A549 (cell line): ENCODE data around the gene RPH3AL. TPM values are rescaled to one million over a fixed set of nuclear protein-coding genes. Genes with fewer than 3 reads are reported as not detected.

Experiments
- ATAC-seq, 2 experiments: fragments of 200-7000 bp in 1 of 2; fragments of >200 bp in 1 of 2; cut with Nextera tagmentation in 1 of 2; cut with Tn5 transposase in 1 of 2; 3 replicates each; pipeline versions ENCODE4 v1.8.0 to v1.9.1; 2018 to 2020; ENCODE audit warnings: mild to moderate bottlenecking in 1 of 2, moderate library complexity in 1 of 2
- CTCF ChIA-PET: fragments of 300-600 bp; sonication (Branson Sonifier 250); formaldehyde crosslinking; extraction: SDS; loops from one replicate; lab custom pipeline; 2021; ENCODE audit warnings: antibody characterized with exemption, inconsistent platforms; lab: Yijun Ruan, JAX
- POLR2A ChIA-PET: fragments of 350-600 bp; formaldehyde crosslinking; extraction: SDS; loops from one replicate; lab custom pipeline; 2021; ENCODE audit warnings: antibody characterized with exemption, inconsistent platforms; lab: Yijun Ruan, JAX
- DNase-seq, 2 experiments: peaks; one replicate each; pipeline versions ENCODE4 v3.0.0 to v3.0.0-alpha.2; 2011 to 2016; ENCODE audit warnings: low read depth in 1 of 2, low spot score in 1 of 2
- FAIRE-seq: peaks from 2 replicates; lab custom pipeline; 2011; peaks lifted over from hg19 to GRCh38; lab: Jason Lieb, UNC
- H3K27ac ChIP-seq, 2 experiments: fragments of >200 bp; sonication (Bioruptor Twin); formaldehyde crosslinking; 3 replicates each; pipeline ENCODE4 v1.5.1; 2016 to 2017
- H3K4me1 ChIP-seq: fragments of >200 bp; sonication (Bioruptor Twin); formaldehyde crosslinking; 3 replicates; pipeline ENCODE4 v1.6.1; 2016
- H3K4me2 ChIP-seq: fragments of >200 bp; sonication (Bioruptor Twin); formaldehyde crosslinking; 3 replicates; pipeline ENCODE4 v1.6.1; 2016
- H3K4me3 ChIP-seq: fragments of >200 bp; sonication (Bioruptor Twin); formaldehyde crosslinking; 3 replicates; pipeline ENCODE4 v1.5.1; 2016
- H3K9me3 ChIP-seq: fragments of >200 bp; sonication (Bioruptor Twin); formaldehyde crosslinking; 3 replicates; pipeline ENCODE4 v1.6.1; 2016
- CBX8 ChIP-seq: fragments of 200-600 bp; sonication (generic); IDR thresholded peaks from 2 replicates; pipeline ENCODE4 v1.6.1; 2016
- CEBPB ChIP-seq, 2 experiments: fragments of >200 bp in 1 of 2; sonication (Bioruptor Twin) in 1 of 2; formaldehyde crosslinking in 1 of 2; IDR thresholded peaks; 2 replicates each; pipeline ENCODE4 v1.6.1; 2012 to 2016
- CHD2 ChIP-seq: fragments of 150-350 bp; IDR thresholded peaks from 2 replicates; pipeline ENCODE4 v1.6.1; 2014; ENCODE audit warnings: low read length; ENCODE audit not compliant: partially characterized antibody
- EHF ChIP-seq: fragments of 250-450 bp; sonication (Bioruptor Pico); IDR thresholded peaks from 2 replicates; pipeline ENCODE4 v1.5.0; 2020; ENCODE audit warnings: mild to moderate bottlenecking
- EP300 ChIP-seq, 2 experiments: fragments of >200 bp; sonication (Bioruptor Twin); formaldehyde crosslinking; IDR thresholded peaks; 2 replicates in 1 of 2; 3 replicates in 1 of 2; pipeline ENCODE4 v1.6.1; 2016 to 2017
- ESRRA ChIP-seq: fragments of 150-350 bp; IDR thresholded peaks from 2 replicates; pipeline ENCODE4 v1.6.1; 2014; ENCODE audit warnings: mild to moderate bottlenecking, low read length, borderline replicate concordance
- GATA3 ChIP-seq: IDR thresholded peaks from 2 replicates; pipeline ENCODE4 v1.6.1; 2012; ENCODE audit warnings: borderline replicate concordance
- HDAC2 ChIP-seq: fragments of 200-600 bp; sonication (generic); IDR thresholded peaks from 2 replicates; pipeline ENCODE4 v1.6.1; 2016
- HOXA7 ChIP-seq: fragments of 250-450 bp; sonication (Bioruptor Pico); IDR thresholded peaks from 2 replicates; pipeline ENCODE4 v1.5.0; 2020; ENCODE audit warnings: mild to moderate bottlenecking, moderate library complexity
- MAFK ChIP-seq: fragments of 450-650 bp; IDR thresholded peaks from 2 replicates; pipeline ENCODE4 v1.6.1; 2014; ENCODE audit not compliant: partially characterized antibody
- PHF8 ChIP-seq: fragments of 200-600 bp; sonication (generic); IDR thresholded peaks from 2 replicates; pipeline ENCODE4 v1.6.1; 2016; ENCODE audit warnings: low read depth, mild to moderate bottlenecking, antibody characterized with exemption, moderate library complexity, borderline replicate concordance
- POLR2AphosphoS2 ChIP-seq: conservative IDR thresholded peaks from 2 replicates; pipeline ENCODE4 v1.6.1; 2012; ENCODE audit warnings: low read length, improper control_type of control experiment, inconsistent platforms
- RAD21 ChIP-seq, 2 experiments: fragments of >200 bp in 1 of 2; sonication (Bioruptor Twin) in 1 of 2; formaldehyde crosslinking in 1 of 2; IDR thresholded peaks in 1 of 2; conservative IDR thresholded peaks in 1 of 2; 2 replicates in 1 of 2; 3 replicates in 1 of 2; pipeline ENCODE4 v1.6.1; 2012 to 2018; ENCODE audit warnings: inconsistent platforms in 1 of 2
- RCOR1 ChIP-seq: fragments of 150-350 bp; IDR thresholded peaks from 2 replicates; pipeline ENCODE4 v1.6.1; 2014; ENCODE audit warnings: antibody characterized with exemption, low read length, low read depth
- RNF2 ChIP-seq: fragments of 200-600 bp; sonication (generic); IDR thresholded peaks from 2 replicates; pipeline ENCODE4 v1.6.1; 2016; ENCODE audit warnings: low read depth, mild to moderate bottlenecking, antibody characterized with exemption, moderate library complexity, borderline replicate concordance
- SMC3 ChIP-seq: fragments of >200 bp; sonication (Bioruptor Twin); formaldehyde crosslinking; IDR thresholded peaks from 3 replicates; pipeline ENCODE4 v1.6.1; 2018; ENCODE audit warnings: inconsistent platforms
- ZFP36 ChIP-seq: fragments of 450-650 bp; IDR thresholded peaks from 2 replicates; pipeline ENCODE4 v1.6.1; 2014; ENCODE audit warnings: borderline replicate concordance; ENCODE audit not compliant: partially characterized antibody
- WGBS: methylation state at CpG from one replicate; pipeline ENCODE4 v1.1.6; 2017; ENCODE audit errors: missing lambda C conversion rate; 5-methylcytosine and 5-hydroxymethylcytosine counted together
- polyA plus RNA-seq, 4 experiments: library from polyadenylated mRNA; depleted of rRNA in 3 of 4; stranded (reverse); fragments of >200 nt; fragmentation: RNase III in 1 of 4; extraction: RNeasy Plus Mini Kit Qiagen cat#74134 plus additional on column Dnase treatment in 1 of 4; gene quantifications; 2 replicates in 3 of 4; 3 replicates in 1 of 4; pipeline ENCODE4 v1.2.3, GENCODE V29; 2011 to 2017
- TF ChIP-seq, protein P1 (sequence below): fragments of 250-450 bp; sonication (Bioruptor Pico); IDR thresholded peaks from 2 replicates; pipeline ENCODE4 v1.5.0; 2021; ENCODE audit warnings: mild to moderate bottlenecking, moderate library complexity, borderline replicate concordance
- TF ChIP-seq, protein P2 (sequence below): fragments of >200 bp; sonication (Bioruptor Twin); formaldehyde crosslinking; IDR thresholded peaks from 3 replicates; pipeline ENCODE4 v1.5.1; 2016
- TF ChIP-seq, protein P3 (sequence below): fragments of >200 bp; sonication (Bioruptor Twin); formaldehyde crosslinking; IDR thresholded peaks from 2 replicates; pipeline ENCODE4 v1.6.1; 2016
- TF ChIP-seq, protein P4 (sequence below): IDR thresholded peaks from 2 replicates; pipeline ENCODE4 v1.6.1; 2012
- TF ChIP-seq, protein P5 (sequence below): fragments of 450-650 bp; IDR thresholded peaks from 2 replicates; pipeline ENCODE4 v1.6.1; 2014; ENCODE audit warnings: antibody characterized with exemption
- TF ChIP-seq, protein P6 (sequence below): fragments of >200 bp; sonication (Bioruptor Twin); formaldehyde crosslinking; IDR thresholded peaks from 3 replicates; pipeline ENCODE4 v1.6.1; 2016
- TF ChIP-seq, protein P7 (sequence below): fragments of 200-600 bp; sonication (generic); IDR thresholded peaks from 2 replicates; pipeline ENCODE4 v1.6.1; 2016; ENCODE audit warnings: antibody characterized with exemption, mild to moderate bottlenecking, moderate library complexity

Gene RPH3AL
- polyA plus RNA-seq, 2 of the 4 experiments (the other 2 are of a cell fraction) = 23.3 to 31.1 TPM

DNA sequence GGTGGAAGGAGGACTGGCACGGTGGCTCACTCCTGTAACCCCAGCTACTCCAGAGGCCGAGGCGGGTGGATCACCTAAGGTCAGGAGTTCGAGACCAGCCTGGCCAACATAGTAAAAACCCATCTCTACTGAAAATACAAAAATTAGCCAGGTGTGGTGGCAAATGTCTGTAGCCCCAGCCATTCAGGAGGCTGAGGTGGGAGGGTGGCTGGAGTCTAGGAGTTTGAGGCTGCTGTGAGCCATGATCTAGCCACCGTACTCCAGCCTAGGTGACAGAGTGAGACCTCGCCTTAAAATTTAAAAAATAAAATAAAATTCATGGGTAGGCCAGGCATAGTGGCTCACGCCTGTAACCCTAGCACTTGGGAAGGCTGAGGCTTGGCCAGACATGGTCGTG, 1.2 kb upstream of the RPH3AL start:
- no peak for FAIRE-seq
- POLR2A ChIA-PET = interaction anchor here (1.5 kb wide), 1 partner anchor 10 kb away, joined by 3 read pairs; no protein-coding TSS in a partner anchor
- 65% methylated on average over 8 of the region's 8 CpGs for WGBS
- Histone ChIP-seq H3K9me3 (no peaks in the 10 kb centered on the region), H3K4me2 (peak overlapping the region; percentile 85), H3K27ac (peak overlapping the region; percentile 97 to 98), H3K4me1 (peaks cover 59% of the 10 kb centered on the region), H3K4me3 (peak overlapping the region; percentile 48; the same call in 1 of the 3 replicates)
- no peak for DNase-seq
- CTCF ChIA-PET = interaction anchor here (0.6 to 3.8 kb wide), 7 partner anchors 18 to 646 kb away, joined by 3 to 25 read pairs (median 4); no protein-coding TSS in a partner anchor
- no peak for ATAC-seq
- TF ChIP-seq HOXA7 (CRISPR knock-in tag) = 0 out of 2 replicates have a peak, but pooled peaks have one; percentile 63
- TF ChIP-seq, protein P1, sequence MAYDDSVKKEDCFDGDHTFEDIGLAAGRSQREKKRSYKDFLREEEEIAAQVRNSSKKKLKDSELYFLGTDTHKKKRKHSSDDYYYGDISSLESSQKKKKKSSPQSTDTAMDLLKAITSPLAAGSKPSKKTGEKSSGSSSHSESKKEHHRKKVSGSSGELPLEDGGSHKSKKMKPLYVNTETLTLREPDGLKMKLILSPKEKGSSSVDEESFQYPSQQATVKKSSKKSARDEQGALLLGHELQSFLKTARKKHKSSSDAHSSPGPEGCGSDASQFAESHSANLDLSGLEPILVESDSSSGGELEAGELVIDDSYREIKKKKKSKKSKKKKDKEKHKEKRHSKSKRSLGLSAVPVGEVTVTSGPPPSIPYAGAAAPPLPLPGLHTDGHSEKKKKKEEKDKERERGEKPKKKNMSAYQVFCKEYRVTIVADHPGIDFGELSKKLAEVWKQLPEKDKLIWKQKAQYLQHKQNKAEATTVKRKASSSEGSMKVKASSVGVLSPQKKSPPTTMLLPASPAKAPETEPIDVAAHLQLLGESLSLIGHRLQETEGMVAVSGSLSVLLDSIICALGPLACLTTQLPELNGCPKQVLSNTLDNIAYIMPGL = no peak

DNA sequence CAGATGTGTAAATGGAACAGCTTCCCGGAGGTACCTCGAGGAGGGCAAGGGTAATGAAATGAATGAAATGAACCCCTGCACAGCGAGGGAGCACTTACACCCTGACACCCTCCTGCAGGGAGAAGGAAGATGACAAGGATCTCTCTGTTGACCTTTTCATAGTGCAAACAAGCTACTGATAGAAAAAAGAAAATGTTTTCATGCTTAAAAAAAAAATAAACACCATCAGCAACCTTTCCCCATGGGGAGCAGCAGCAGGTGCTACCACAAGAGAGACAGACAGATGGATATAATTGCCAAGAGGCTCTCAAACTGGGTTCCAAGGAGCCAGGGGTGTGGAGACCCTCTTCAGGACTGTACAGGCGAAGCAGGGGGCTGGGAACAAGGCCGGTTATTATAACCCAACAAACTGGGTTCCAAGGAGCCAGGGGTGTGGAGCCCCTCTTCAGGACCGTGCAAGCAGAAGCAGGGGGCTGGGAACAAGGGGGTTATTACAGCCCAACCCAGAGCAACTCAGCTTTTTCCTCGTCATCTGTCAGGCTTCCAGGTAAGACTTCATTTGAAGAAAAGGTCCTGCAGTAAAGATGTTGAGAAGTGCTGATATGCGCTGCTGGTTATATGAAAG, 718 bp upstream of the RPH3AL start:
- peak; percentile 99 for FAIRE-seq
- H3K4me1 ChIP-seq = peaks cover 64% of the 10 kb centered on the region
- H3K9me3 ChIP-seq = no peaks in the 10 kb centered on the region
- POLR2A ChIA-PET = interaction anchor here (0.9 to 1.5 kb wide), 4 partner anchors 11 to 362 kb away, joined by 3 to 6 read pairs (median 4); partner anchors contain the start of gene VPS53
- WGBS = 15% methylated on average over 8 of the region's 8 CpGs
- H3K27ac ChIP-seq = peak overlapping the region; percentile 97 to 98
- CTCF ChIA-PET = interaction anchor here (0.6 to 3.8 kb wide), 9 partner anchors 15 to 646 kb away, joined by 3 to 25 read pairs (median 4); no protein-coding TSS in a partner anchor
- DNase-seq = peak; percentile 32 to 40
- H3K4me3 ChIP-seq = peak overlapping the region; percentile 48; the same call in 2 of the 3 replicates
- ATAC-seq = no peak; a peak in 1 of 6 replicates
- TF ChIP-seq CHD2 = no peak
- TF ChIP-seq, protein P2, sequence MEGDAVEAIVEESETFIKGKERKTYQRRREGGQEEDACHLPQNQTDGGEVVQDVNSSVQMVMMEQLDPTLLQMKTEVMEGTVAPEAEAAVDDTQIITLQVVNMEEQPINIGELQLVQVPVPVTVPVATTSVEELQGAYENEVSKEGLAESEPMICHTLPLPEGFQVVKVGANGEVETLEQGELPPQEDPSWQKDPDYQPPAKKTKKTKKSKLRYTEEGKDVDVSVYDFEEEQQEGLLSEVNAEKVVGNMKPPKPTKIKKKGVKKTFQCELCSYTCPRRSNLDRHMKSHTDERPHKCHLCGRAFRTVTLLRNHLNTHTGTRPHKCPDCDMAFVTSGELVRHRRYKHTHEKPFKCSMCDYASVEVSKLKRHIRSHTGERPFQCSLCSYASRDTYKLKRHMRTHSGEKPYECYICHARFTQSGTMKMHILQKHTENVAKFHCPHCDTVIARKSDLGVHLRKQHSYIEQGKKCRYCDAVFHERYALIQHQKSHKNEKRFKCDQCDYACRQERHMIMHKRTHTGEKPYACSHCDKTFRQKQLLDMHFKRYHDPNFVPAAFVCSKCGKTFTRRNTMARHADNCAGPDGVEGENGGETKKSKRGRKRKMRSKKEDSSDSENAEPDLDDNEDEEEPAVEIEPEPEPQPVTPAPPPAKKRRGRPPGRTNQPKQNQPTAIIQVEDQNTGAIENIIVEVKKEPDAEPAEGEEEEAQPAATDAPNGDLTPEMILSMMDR = no peak
- TF ChIP-seq MAFK = no peak
- TF ChIP-seq ZFP36 = no peak
- TF ChIP-seq, protein P3, sequence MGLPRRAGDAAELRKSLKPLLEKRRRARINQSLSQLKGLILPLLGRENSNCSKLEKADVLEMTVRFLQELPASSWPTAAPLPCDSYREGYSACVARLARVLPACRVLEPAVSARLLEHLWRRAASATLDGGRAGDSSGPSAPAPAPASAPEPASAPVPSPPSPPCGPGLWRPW = no peak
- TF ChIP-seq EHF = no peak
- TF ChIP-seq ESRRA = no peak
- no peak for TF ChIP-seq HDAC2
- no peak for TF ChIP-seq RNF2
- no peak for TF ChIP-seq CBX8
- TF ChIP-seq, protein P4, sequence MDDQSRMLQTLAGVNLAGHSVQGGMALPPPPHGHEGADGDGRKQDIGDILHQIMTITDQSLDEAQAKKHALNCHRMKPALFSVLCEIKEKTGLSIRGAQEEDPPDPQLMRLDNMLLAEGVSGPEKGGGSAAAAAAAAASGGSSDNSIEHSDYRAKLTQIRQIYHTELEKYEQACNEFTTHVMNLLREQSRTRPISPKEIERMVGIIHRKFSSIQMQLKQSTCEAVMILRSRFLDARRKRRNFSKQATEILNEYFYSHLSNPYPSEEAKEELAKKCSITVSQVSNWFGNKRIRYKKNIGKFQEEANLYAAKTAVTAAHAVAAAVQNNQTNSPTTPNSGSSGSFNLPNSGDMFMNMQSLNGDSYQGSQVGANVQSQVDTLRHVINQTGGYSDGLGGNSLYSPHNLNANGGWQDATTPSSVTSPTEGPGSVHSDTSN = peak; percentile 73; the same call in 1 of the 2 replicates
- TF ChIP-seq SMC3 = peak; percentile 5; the same call in 1 of the 3 replicates
- TF ChIP-seq GATA3 = peak; percentile 91
- TF ChIP-seq CEBPB (IDR thresholded peaks at IDR 0.05) = 0 out of 4 replicates have a peak, but pooled peaks of 1 of the 2 experiments have one; percentile 23
- no peak for TF ChIP-seq RCOR1
- TF ChIP-seq POLR2AphosphoS2 = no peak
- TF ChIP-seq RAD21 (conservative IDR thresholded peaks at IDR 0.05 in 1 of 2, IDR thresholded peaks at IDR 0.05 in 1 of 2) = no peak
- TF ChIP-seq, protein P5, sequence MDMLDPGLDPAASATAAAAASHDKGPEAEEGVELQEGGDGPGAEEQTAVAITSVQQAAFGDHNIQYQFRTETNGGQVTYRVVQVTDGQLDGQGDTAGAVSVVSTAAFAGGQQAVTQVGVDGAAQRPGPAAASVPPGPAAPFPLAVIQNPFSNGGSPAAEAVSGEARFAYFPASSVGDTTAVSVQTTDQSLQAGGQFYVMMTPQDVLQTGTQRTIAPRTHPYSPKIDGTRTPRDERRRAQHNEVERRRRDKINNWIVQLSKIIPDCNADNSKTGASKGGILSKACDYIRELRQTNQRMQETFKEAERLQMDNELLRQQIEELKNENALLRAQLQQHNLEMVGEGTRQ = no peak
- TF ChIP-seq PHF8 = no peak
- TF ChIP-seq EP300 (IDR thresholded peaks at IDR 0.05) = peak in 1 of 2 experiments; percentile 76; a peak in 3 of 5 replicates
- TF ChIP-seq, protein P6, sequence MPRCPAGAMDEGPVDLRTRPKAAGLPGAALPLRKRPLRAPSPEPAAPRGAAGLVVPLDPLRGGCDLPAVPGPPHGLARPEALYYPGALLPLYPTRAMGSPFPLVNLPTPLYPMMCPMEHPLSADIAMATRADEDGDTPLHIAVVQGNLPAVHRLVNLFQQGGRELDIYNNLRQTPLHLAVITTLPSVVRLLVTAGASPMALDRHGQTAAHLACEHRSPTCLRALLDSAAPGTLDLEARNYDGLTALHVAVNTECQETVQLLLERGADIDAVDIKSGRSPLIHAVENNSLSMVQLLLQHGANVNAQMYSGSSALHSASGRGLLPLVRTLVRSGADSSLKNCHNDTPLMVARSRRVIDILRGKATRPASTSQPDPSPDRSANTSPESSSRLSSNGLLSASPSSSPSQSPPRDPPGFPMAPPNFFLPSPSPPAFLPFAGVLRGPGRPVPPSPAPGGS = peak; percentile 5; the same call in 1 of the 3 replicates
- TF ChIP-seq, protein P7, sequence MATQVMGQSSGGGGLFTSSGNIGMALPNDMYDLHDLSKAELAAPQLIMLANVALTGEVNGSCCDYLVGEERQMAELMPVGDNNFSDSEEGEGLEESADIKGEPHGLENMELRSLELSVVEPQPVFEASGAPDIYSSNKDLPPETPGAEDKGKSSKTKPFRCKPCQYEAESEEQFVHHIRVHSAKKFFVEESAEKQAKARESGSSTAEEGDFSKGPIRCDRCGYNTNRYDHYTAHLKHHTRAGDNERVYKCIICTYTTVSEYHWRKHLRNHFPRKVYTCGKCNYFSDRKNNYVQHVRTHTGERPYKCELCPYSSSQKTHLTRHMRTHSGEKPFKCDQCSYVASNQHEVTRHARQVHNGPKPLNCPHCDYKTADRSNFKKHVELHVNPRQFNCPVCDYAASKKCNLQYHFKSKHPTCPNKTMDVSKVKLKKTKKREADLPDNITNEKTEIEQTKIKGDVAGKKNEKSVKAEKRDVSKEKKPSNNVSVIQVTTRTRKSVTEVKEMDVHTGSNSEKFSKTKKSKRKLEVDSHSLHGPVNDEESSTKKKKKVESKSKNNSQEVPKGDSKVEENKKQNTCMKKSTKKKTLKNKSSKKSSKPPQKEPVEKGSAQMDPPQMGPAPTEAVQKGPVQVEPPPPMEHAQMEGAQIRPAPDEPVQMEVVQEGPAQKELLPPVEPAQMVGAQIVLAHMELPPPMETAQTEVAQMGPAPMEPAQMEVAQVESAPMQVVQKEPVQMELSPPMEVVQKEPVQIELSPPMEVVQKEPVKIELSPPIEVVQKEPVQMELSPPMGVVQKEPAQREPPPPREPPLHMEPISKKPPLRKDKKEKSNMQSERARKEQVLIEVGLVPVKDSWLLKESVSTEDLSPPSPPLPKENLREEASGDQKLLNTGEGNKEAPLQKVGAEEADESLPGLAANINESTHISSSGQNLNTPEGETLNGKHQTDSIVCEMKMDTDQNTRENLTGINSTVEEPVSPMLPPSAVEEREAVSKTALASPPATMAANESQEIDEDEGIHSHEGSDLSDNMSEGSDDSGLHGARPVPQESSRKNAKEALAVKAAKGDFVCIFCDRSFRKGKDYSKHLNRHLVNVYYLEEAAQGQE = no peak
- TF ChIP-seq, all 56 proteins: peak for 6
- peak overlapping the region; percentile 85 for H3K4me2 ChIP-seq
